Endothelial cell of umbilical vein (primary cell): ENCODE results near the gene C22orf42. TPM values are rescaled to one million over a fixed set of nuclear protein-coding genes. Genes with fewer than 3 reads are reported as not detected.

Experiments
- BruUV-seq: library from RNA; stranded (reverse); fragments of 400-500 nt; replicated peaks from 2 replicates; lab custom pipeline; 2021; lab: Mats Ljungman, UMichigan
- CTCF ChIA-PET: fragments of 300-600, 350-600 bp; sonication (Branson Sonifier 250); formaldehyde crosslinking; loops from one replicate; lab custom pipeline; 2021; ENCODE audit warnings: antibody characterized with exemption, inconsistent platforms; lab: Charles Lee
- POLR2A ChIA-PET: fragments of 300-600, 350-600 bp; sonication (Branson Sonifier 250); formaldehyde crosslinking; loops from one replicate; lab custom pipeline; 2021; ENCODE audit warnings: antibody characterized with exemption, inconsistent platforms; lab: Charles Lee
- DNase-seq: peaks from one replicate; pipeline ENCODE4 v3.0.0-alpha.2; 2011; ENCODE audit warnings: low read depth, low spot score
- FAIRE-seq: peaks from 2 replicates; lab custom pipeline; 2011; peaks lifted over from hg19 to GRCh38; lab: Jason Lieb, UNC
- H2AFZ ChIP-seq: 2 replicates; pipeline ENCODE4 v1.6.0; 2012; ENCODE audit warnings: low read depth, low read length, control low read depth, inconsistent platforms
- H3K27ac ChIP-seq: 2 replicates; pipeline ENCODE4 v1.5.1; 2011; ENCODE audit warnings: low read depth, mild to moderate bottlenecking, control low read depth, low read length, moderate library complexity; ENCODE audit not compliant: insufficient read depth
- H3K27me3 ChIP-seq, 2 experiments: 2 replicates each; pipeline versions ENCODE4 v1.6.0 to v1.6.1; 2011; ENCODE audit warnings: low read length in 2 of 2, mixed read lengths in 1 of 2; ENCODE audit not compliant: control insufficient read depth in 2 of 2, insufficient read depth in 2 of 2
- H3K36me3 ChIP-seq, 2 experiments: 2 replicates in 1 of 2; 3 replicates in 1 of 2; pipeline ENCODE4 v1.5.1; 2011; ENCODE audit warnings: low read length in 2 of 2, mild to moderate bottlenecking in 1 of 2, moderate library complexity in 1 of 2; ENCODE audit not compliant: control insufficient read depth in 2 of 2, insufficient read depth in 2 of 2; ENCODE audit errors: extremely low read depth in 1 of 2
- H3K4me1 ChIP-seq: 3 replicates; pipeline ENCODE4 v1.5.1; 2011; ENCODE audit warnings: mild to moderate bottlenecking, low read length; ENCODE audit not compliant: control insufficient read depth, insufficient read depth; ENCODE audit errors: extremely low read depth
- H3K4me2 ChIP-seq: 2 replicates; pipeline ENCODE4 v1.6.1; 2011; ENCODE audit warnings: low read length, control low read depth, mixed read lengths; ENCODE audit not compliant: insufficient read depth
- H3K4me3 ChIP-seq, 3 experiments: fragments of 200-600 bp in 1 of 3; sonication (generic), shearing (Covaris generic) in 1 of 3; replicated peaks in 1 of 3; 2 replicates each; pipeline ENCODE4 v1.5.1; 2011 to 2016; ENCODE audit warnings: control low read depth in 3 of 3, low read length in 3 of 3, mild to moderate bottlenecking in 2 of 3, inconsistent platforms in 1 of 3, low read depth in 1 of 3, moderate library complexity in 1 of 3; ENCODE audit not compliant: insufficient read depth in 1 of 3
- H3K79me2 ChIP-seq: 2 replicates; pipeline ENCODE4 v1.6.0; 2012; ENCODE audit warnings: low read length, inconsistent platforms; ENCODE audit not compliant: control insufficient read depth, insufficient read depth
- H3K9ac ChIP-seq: replicated peaks from 2 replicates; pipeline ENCODE3; 2011; ENCODE audit warnings: low read length, control low read depth; ENCODE audit not compliant: insufficient read depth; ENCODE audit errors: extremely low read depth
- H3K9me1 ChIP-seq: replicated peaks from 3 replicates; pipeline ENCODE4 v1.6.0; 2011; ENCODE audit warnings: mild to moderate bottlenecking, low read length; ENCODE audit not compliant: control insufficient read depth, insufficient read depth; ENCODE audit errors: extremely low read depth
- H3K9me3 ChIP-seq: replicated peaks from 2 replicates; pipeline ENCODE4 v1.5.1; 2012; ENCODE audit warnings: low read length, inconsistent platforms; ENCODE audit not compliant: control insufficient read depth, insufficient read depth
- H4K20me1 ChIP-seq: replicated peaks from 2 replicates; pipeline ENCODE3; 2011; ENCODE audit warnings: mild to moderate bottlenecking, low read length; ENCODE audit not compliant: control insufficient read depth, insufficient read depth; ENCODE audit errors: extremely low read depth
- CTCF ChIP-seq, 2 donors: IDR thresholded peaks; 1 replicate in 1 of 2; 2 replicates in 1 of 2; pipeline ENCODE4 v1.5.1; 2011; ENCODE audit warnings: low read length in 2 of 2, mild to moderate bottlenecking in 2 of 2, moderate library complexity in 2 of 2, control low read depth in 1 of 2, inconsistent platforms in 1 of 2, low read depth in 1 of 2; ENCODE audit not compliant: insufficient read depth in 1 of 2; ENCODE audit errors: extremely low read depth in 1 of 2
- EZH2 ChIP-seq: IDR thresholded peaks from 2 replicates; pipeline ENCODE4 v1.6.1; 2012; ENCODE audit warnings: borderline replicate concordance, low read depth, mild to moderate bottlenecking, moderate library complexity, low read length, inconsistent platforms; ENCODE audit not compliant: severe bottlenecking
- FOS ChIP-seq: IDR thresholded peaks from 2 replicates; pipeline ENCODE4 v1.6.1; 2011; ENCODE audit warnings: mild to moderate bottlenecking, low read length, moderate library complexity, borderline replicate concordance; ENCODE audit not compliant: insufficient read depth
- GATA2 ChIP-seq: IDR thresholded peaks from 2 replicates; pipeline ENCODE4 v1.7.0; 2011; ENCODE audit warnings: low read depth, mild to moderate bottlenecking, moderate library complexity, mixed read lengths, low read length; ENCODE audit not compliant: insufficient read length, insufficient read depth
- JUN ChIP-seq: IDR thresholded peaks from 2 replicates; pipeline ENCODE4 v1.6.1; 2011; ENCODE audit warnings: borderline replicate concordance, low read depth; ENCODE audit not compliant: insufficient read length, insufficient read depth
- MAX ChIP-seq: IDR thresholded peaks from 2 replicates; pipeline ENCODE4 v1.6.1; 2011; ENCODE audit not compliant: insufficient read depth, insufficient read length
- MYC ChIP-seq: IDR thresholded peaks from one replicate; pipeline ENCODE4 v1.6.1; 2011; ENCODE audit warnings: mild to moderate bottlenecking, low read depth, low read length
- POLR2A ChIP-seq: IDR thresholded peaks from 2 replicates; pipeline ENCODE4 v1.6.1; 2012; ENCODE audit warnings: low read depth, mild to moderate bottlenecking, control low read depth, low read length
- POLR2AphosphoS5 ChIP-seq: IDR thresholded peaks from 2 replicates; pipeline ENCODE4 v1.6.1; 2012; ENCODE audit warnings: low read depth, mild to moderate bottlenecking, control low read depth, low read length, moderate library complexity; ENCODE audit not compliant: insufficient read depth
- dilution Hi-C: fragments of 300-500 bp; cut with MboI; formaldehyde crosslinking; loops from one replicate; pipeline ENCODE4 v1.15.0; 2019; ENCODE audit warnings: low sequenced_read_pairs; ENCODE audit not compliant: extremely low pct_ligation_motif_present
- intact Hi-C: fragments of 100-400 bp; cut with micrococcal nuclease; formaldehyde crosslinking; loops from one replicate; pipeline ENCODE4 v1.10.0; 2022
- polyA plus RNA-seq, 4 experiments: library from polyadenylated mRNA; depleted of rRNA in 3 of 4; stranded (reverse) in 3 of 4; unstranded in 1 of 4; fragments of >200 nt; gene quantifications; 2 replicates each; pipeline versions ENCODE4 v1.2.1 to v1.2.3, GENCODE V29; 2011 to 2012; ENCODE audit warnings: missing spikeins in 1 of 4
- total RNA-seq: library from RNA; stranded (reverse); gene quantifications from 2 replicates; pipeline ENCODE4 v1.2.3, GENCODE V29; 2021

The C22orf42 gene
- total and polyA plus RNA-seq, 2 donors (not counting 3 experiments of a cell fraction or from before 2014, with no cell fraction given) = not detected

- intact Hi-C loops (no loop called here), dilution Hi-C loops (no loop called here)
- Histone ChIP-seq H3K4me1 (no peaks in the 10 kb centered on the region), H2AFZ (no peak overlapping the region), H4K20me1 (no peaks in the 10 kb centered on the region), H3K9ac (no peak overlapping the region), H3K27ac (no peak overlapping the region), H3K4me3 (no peak overlapping the region), H3K9me3 (no peaks in the 10 kb centered on the region), H3K4me2 (no peak overlapping the region), H3K79me2 (no peaks in the 10 kb centered on the region), H3K9me1 (no peaks in the 10 kb centered on the region), H3K27me3 (no peaks in the 10 kb centered on the region), H3K36me3 (no peaks in the 10 kb centered on the region)
- ChIA-PET CTCF (no interaction called here), POLR2A (no interaction called here)
- BruUV-seq = no TSS peak
- TF ChIP-seq JUN (no peak), GATA2 (no peak), CTCF (IDR thresholded peaks at IDR 0.05; ENCODE audit: extremely low read depth in 1 of 2, insufficient read depth in 1 of 2, low read depth in 1 of 2, low read length in 2 of 2) (no peak), MYC (no peak), EZH2 (no peak), FOS (no peak), POLR2A (no peak), POLR2AphosphoS5 (no peak), MAX (no peak)
- DNase-seq (no peak), FAIRE-seq (no peak)
Observed at GRCh38 chr22:32122899-32123298, 36.2 kb downstream of the C22orf42 start.
